Trophoblast cell (in vitro differentiated cells and primary cell): ENCODE measurements around the gene SLC23A3.

Source experiments
- DNase-seq, 2 donors: peaks; one replicate each; pipeline ENCODE4 v3.0.0-alpha.2; 2016
- H2AFZ ChIP-seq: 2 replicates; pipeline ENCODE4 v1.6.1; 2013; ENCODE audit warnings: low read length, moderate library complexity, mild to moderate bottlenecking; ENCODE audit not compliant: insufficient read depth, poor library complexity
- H2AK5ac ChIP-seq: 2 replicates; pipeline ENCODE4 v1.6.1; 2013; ENCODE audit warnings: mild to moderate bottlenecking, low read length
- H2BK120ac ChIP-seq: 2 replicates; pipeline ENCODE4 v1.6.1; 2013; ENCODE audit warnings: low read length, mild to moderate bottlenecking, moderate library complexity; ENCODE audit not compliant: insufficient read depth, poor library complexity
- H2BK12ac ChIP-seq: 2 replicates; pipeline ENCODE4 v1.6.1; 2013; ENCODE audit warnings: mild to moderate bottlenecking, low read length, moderate library complexity
- H2BK5ac ChIP-seq: 2 replicates; pipeline ENCODE4 v1.6.1; 2013; ENCODE audit warnings: low read length, low read depth, moderate library complexity, mild to moderate bottlenecking; ENCODE audit not compliant: poor library complexity
- H3K14ac ChIP-seq: 2 replicates; pipeline ENCODE4 v1.6.1; 2013; ENCODE audit warnings: mild to moderate bottlenecking, low read length
- H3K18ac ChIP-seq: 2 replicates; pipeline ENCODE4 v1.6.1; 2013; ENCODE audit warnings: mild to moderate bottlenecking, low read length
- H3K23ac ChIP-seq: 2 replicates; pipeline ENCODE4 v1.6.1; 2013; ENCODE audit warnings: low read length
- H3K27ac ChIP-seq: 2 replicates; pipeline ENCODE4 v1.5.1; 2013; ENCODE audit warnings: low read depth, mild to moderate bottlenecking, inconsistent platforms, low read length, moderate library complexity
- H3K27me3 ChIP-seq: 2 replicates; pipeline ENCODE4 v1.6.1; 2013; ENCODE audit warnings: inconsistent platforms, mild to moderate bottlenecking, low read length, moderate library complexity; ENCODE audit not compliant: insufficient read depth
- H3K36me3 ChIP-seq, 2 experiments: 1 replicate in 1 of 2; 2 replicates in 1 of 2; pipeline ENCODE4 v1.6.1; 2013; ENCODE audit warnings: low read length in 2 of 2, mild to moderate bottlenecking in 2 of 2, moderate library complexity in 1 of 2; ENCODE audit not compliant: insufficient read depth in 2 of 2, control insufficient read depth in 1 of 2
- H3K4ac ChIP-seq: 2 replicates; pipeline ENCODE4 v1.6.1; 2013; ENCODE audit warnings: low read depth, mild to moderate bottlenecking, low read length, moderate library complexity
- H3K4me1 ChIP-seq, 2 experiments: 1 replicate in 1 of 2; 2 replicates in 1 of 2; pipeline ENCODE4 v1.6.1; 2013; ENCODE audit warnings: low read length in 2 of 2, mild to moderate bottlenecking in 2 of 2, moderate library complexity in 1 of 2; ENCODE audit not compliant: insufficient read depth in 2 of 2, control insufficient read depth in 1 of 2
- H3K4me2 ChIP-seq: 2 replicates; pipeline ENCODE4 v1.6.1; 2013; ENCODE audit warnings: inconsistent platforms, mild to moderate bottlenecking, low read length, moderate library complexity
- H3K4me3 ChIP-seq: 2 replicates; pipeline ENCODE4 v1.5.1; 2013; ENCODE audit warnings: mild to moderate bottlenecking, low read depth, low read length, inconsistent platforms
- H3K79me1 ChIP-seq: one replicate; pipeline ENCODE4 v1.6.1; 2013; ENCODE audit warnings: low read length
- H3K79me2 ChIP-seq: 2 replicates; pipeline ENCODE4 v1.6.1; 2013; ENCODE audit warnings: low read length, mild to moderate bottlenecking; ENCODE audit not compliant: control insufficient read depth, insufficient read depth, poor library complexity
- H3K9ac ChIP-seq: 2 replicates; pipeline ENCODE4 v1.6.1; 2013; ENCODE audit warnings: mild to moderate bottlenecking, low read length
- H3K9me3 ChIP-seq: 2 replicates; pipeline ENCODE4 v1.6.1; 2013; ENCODE audit warnings: low read depth, mild to moderate bottlenecking, control low read depth, inconsistent platforms, low read length; ENCODE audit not compliant: insufficient read depth
- H4K12ac ChIP-seq: 2 replicates; pipeline ENCODE4 v1.6.1; 2013; ENCODE audit warnings: low read depth, mild to moderate bottlenecking, low read length, moderate library complexity
- H4K8ac ChIP-seq: 2 replicates; pipeline ENCODE4 v1.6.1; 2013; ENCODE audit warnings: low read depth, mild to moderate bottlenecking, low read length, moderate library complexity
- H4K91ac ChIP-seq: one replicate; pipeline ENCODE4 v1.6.1; 2013; ENCODE audit warnings: low read depth, mild to moderate bottlenecking, low read length, moderate library complexity
- WGBS: extraction: QIAGEN DNeasy Blood & Tissue Kit; methylation state at CpG from one replicate; pipeline ENCODE4 v1.1.7; 2013; ENCODE audit warnings: missing lambda C conversion rate; ENCODE audit not compliant: insufficient read length, insufficient coverage; ENCODE audit errors: extremely low coverage; 5-methylcytosine and 5-hydroxymethylcytosine counted together

SLC23A3 gene

DNA sequence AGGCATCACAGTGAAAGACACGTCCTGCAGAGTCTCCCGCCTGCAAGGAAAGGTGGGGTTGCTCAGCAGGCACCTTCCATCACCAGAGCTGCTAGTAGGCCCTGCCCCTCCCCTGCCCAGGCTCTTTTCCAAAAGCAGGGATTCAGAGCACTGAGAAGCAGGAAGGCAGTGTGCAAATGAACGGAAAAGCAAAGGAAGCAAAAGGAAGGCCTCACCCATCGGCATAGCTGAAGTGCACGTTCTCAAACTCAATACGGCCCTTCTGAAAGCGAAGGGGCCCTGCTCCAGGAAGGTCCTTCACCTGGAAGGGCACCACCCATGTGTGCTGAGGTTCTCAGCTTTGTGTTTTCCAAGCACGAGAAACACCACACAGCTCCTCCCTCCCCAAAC is 43.2 kb upstream of the SLC23A3 start:
- Histone ChIP-seq H2BK120ac (no peak overlapping the region), H2BK5ac (no peak overlapping the region), H3K4me1 (peaks cover 2 to 5% of the 10 kb centered on the region in 2 experiments), H3K4me2 (no peak overlapping the region), H2BK12ac (no peak overlapping the region), H3K9ac (no peak overlapping the region), H3K27me3 (no peaks in the 10 kb centered on the region), H3K23ac (no peak overlapping the region), H4K8ac (no peak overlapping the region), H3K36me3 (peaks cover 58 to 65% of the 10 kb centered on the region in 2 experiments), H4K12ac (no peak overlapping the region), H3K4me3 (no peak overlapping the region), H2AK5ac (no peak overlapping the region), H3K14ac (no peak overlapping the region), H3K9me3 (no peaks in the 10 kb centered on the region), H3K79me1 (peaks cover 2% of the 10 kb centered on the region), H4K91ac (no peak overlapping the region), H3K27ac (no peak overlapping the region), H3K18ac (no peak overlapping the region), H3K79me2 (peaks cover 1% of the 10 kb centered on the region), H3K4ac (no peak overlapping the region), H2AFZ (no peak overlapping the region)
- DNase-seq, result no peak
- no CpG with 5 or more reads among the region's 8 CpGs for WGBS

DNA sequence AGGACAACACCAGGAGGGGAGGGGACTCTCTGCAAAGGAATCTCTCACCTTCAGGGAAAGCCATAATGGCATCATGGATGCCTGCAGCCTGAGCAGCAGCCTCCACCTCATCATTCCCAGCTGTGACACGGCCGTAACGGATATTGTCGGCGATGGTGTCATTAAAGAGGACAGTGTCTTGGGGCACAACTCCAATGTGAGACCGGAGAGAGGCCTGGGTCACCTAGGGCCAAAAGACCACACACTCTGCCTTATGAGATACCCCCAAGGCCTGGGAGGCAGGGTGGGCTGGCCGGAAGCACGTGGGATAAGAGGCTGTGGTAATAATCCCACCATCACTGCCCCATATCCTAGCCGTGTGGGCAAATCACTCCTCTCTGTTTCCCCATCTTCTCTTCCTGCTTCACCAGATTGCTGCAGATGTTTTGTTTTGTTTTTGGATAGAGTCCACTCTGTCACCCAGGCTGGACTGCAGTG is 41.1 kb upstream of the SLC23A3 start:
- Histone ChIP-seq H3K79me1 (peaks cover 5% of the 10 kb centered on the region), H2BK5ac (no peak overlapping the region), H3K18ac (no peak overlapping the region), H3K9me3 (no peaks in the 10 kb centered on the region), H2AFZ (no peak overlapping the region), H2BK12ac (no peak overlapping the region), H3K4ac (no peak overlapping the region), H3K9ac (no peak overlapping the region), H3K79me2 (peaks cover 5% of the 10 kb centered on the region), H3K14ac (no peak overlapping the region), H3K4me3 (no peak overlapping the region), H4K12ac (no peak overlapping the region), H2AK5ac (no peak overlapping the region), H3K27ac (no peak overlapping the region), H3K4me2 (no peak overlapping the region), H3K27me3 (no peaks in the 10 kb centered on the region), H3K36me3 (peaks cover 58 to 63% of the 10 kb centered on the region in 2 experiments), H4K91ac (no peak overlapping the region), H2BK120ac (no peak overlapping the region), H3K23ac (no peak overlapping the region), H3K4me1 (peaks cover 2 to 4% of the 10 kb centered on the region in 2 experiments), H4K8ac (no peak overlapping the region)
- no peak for DNase-seq
- no CpG with 5 or more reads among the region's 9 CpGs for WGBS

DNA sequence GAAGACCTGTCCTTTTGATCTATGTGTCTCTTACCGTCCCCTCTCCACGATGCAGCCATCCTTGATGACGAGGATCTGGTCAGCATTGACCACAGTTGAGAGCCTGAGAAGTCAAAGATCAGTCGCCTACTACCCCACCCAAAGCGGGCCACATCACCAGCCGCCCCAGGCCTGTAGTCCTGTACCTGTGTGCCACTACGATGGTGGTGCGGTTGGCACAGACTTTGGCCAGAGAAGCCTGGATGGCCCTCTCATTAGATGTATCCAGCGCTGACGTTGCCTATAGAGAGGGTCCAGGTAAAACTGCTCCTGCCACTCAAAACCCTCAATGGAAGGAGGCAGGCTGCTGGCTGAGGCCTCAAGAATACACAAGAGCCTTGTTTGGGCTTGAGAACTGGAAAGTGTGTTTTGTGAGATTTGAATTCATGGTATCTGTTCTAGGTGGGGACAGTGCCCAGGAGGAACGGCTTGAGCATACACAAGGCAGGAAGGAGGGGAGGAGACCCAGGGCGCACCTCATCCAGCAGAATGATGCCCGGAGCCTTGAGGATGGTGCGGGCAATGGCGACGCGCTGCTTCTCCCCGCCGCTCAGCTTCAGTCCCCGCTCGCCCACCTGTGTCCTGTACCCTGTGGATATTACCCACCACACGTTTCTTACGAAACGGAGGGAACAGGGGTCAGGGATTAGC is 40.5 kb upstream of the SLC23A3 start:
- Histone ChIP-seq H4K8ac (no peak overlapping the region), H3K9me3 (no peaks in the 10 kb centered on the region), H3K79me2 (peaks cover 5% of the 10 kb centered on the region)

DNA sequence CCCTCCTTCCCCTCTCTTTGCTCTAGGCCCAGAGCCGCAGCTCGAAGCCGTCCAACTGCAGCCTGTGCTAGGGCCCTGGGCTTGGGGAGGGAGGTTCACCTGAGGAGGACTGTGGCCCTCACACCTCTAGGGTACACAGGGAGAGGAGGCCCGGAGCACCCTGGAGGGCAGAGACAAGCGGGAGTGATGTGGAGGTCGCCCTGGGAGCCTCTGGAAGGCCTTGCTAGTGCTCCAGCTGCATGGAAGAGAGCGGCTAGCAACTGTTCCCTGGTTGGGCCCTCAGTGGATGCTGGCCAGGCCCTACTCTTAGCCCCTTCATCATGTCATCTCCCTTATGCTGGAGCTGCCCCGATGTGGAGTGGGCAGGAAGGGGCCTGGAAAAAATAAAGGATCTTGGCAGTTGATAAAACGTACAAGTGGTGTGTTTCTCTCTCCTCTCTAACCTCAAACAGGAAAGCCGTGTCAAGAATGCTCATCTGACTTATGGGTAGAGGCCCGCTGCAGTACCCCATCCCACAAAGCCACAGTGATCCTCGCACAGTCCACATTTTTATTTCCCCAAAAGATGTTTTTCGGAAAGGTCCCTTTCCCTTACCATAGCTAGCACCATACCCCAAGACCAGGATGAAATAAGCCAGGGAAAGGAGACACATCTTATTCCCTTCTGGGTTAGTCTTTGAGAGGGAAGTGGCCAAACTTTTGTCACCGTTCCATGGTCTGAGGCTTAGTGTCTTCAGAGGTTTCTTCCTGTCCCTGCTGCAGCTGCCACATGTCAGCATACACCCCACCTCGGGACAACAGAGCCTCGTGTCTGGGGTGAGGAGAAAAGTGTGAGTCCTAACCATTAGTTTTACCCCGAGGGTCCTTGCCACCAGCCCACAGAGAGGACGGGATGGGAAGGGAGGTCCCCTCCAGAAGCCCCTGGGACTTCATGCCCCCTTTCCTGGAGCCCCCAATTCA is 39.7 kb upstream of the SLC23A3 start:
- H2BK5ac ChIP-seq, result no peak overlapping the region
- no peak overlapping the region for H3K23ac ChIP-seq
- no peak overlapping the region for H2BK12ac ChIP-seq
- H4K91ac ChIP-seq, result no peak overlapping the region
- no peak overlapping the region for H2BK120ac ChIP-seq
- no peak overlapping the region for H3K4me2 ChIP-seq
- peaks cover 2 to 4% of the 10 kb centered on the region in 2 experiments for H3K4me1 ChIP-seq
- no peaks in the 10 kb centered on the region for H3K27me3 ChIP-seq
- H3K36me3 ChIP-seq, result peaks cover 52 to 58% of the 10 kb centered on the region in 2 experiments
- H3K9me3 ChIP-seq, result no peaks in the 10 kb centered on the region
- no peak overlapping the region for H4K12ac ChIP-seq
- no peak overlapping the region for H3K27ac ChIP-seq
- H3K14ac ChIP-seq, result no peak overlapping the region
- no peak overlapping the region for H3K4me3 ChIP-seq
- H3K4ac ChIP-seq, result no peak overlapping the region
- H3K9ac ChIP-seq, result no peak overlapping the region
- peaks cover 5% of the 10 kb centered on the region for H3K79me2 ChIP-seq
- no peak overlapping the region for H3K18ac ChIP-seq
- no peak overlapping the region for H2AK5ac ChIP-seq
- H2AFZ ChIP-seq, result no peak overlapping the region
- no peak overlapping the region for H4K8ac ChIP-seq
- WGBS, result no CpG with 5 or more reads among the region's 18 CpGs
- no peak for DNase-seq
- peaks cover 5% of the 10 kb centered on the region for H3K79me1 ChIP-seq

More for the DNA sequence above, 40.5 kb upstream of the SLC23A3 start:
- no peak for DNase-seq
- no CpG with 5 or more reads among the region's 24 CpGs for WGBS
- no peaks in the 10 kb centered on the region for H3K27me3 ChIP-seq
- H4K91ac ChIP-seq, result no peak overlapping the region
- H3K27ac ChIP-seq, result no peak overlapping the region
- no peak overlapping the region for H3K4ac ChIP-seq
- no peak overlapping the region for H3K14ac ChIP-seq
- H3K79me1 ChIP-seq, result peaks cover 5% of the 10 kb centered on the region
- H2BK120ac ChIP-seq, result no peak overlapping the region
- no peak overlapping the region for H3K4me3 ChIP-seq
- H3K23ac ChIP-seq, result no peak overlapping the region
- no peak overlapping the region for H3K18ac ChIP-seq
- peaks cover 2 to 4% of the 10 kb centered on the region in 2 experiments for H3K4me1 ChIP-seq
- H3K9ac ChIP-seq, result no peak overlapping the region
- H2BK12ac ChIP-seq, result no peak overlapping the region
- peaks cover 56 to 63% of the 10 kb centered on the region in 2 experiments for H3K36me3 ChIP-seq
- no peak overlapping the region for H2AFZ ChIP-seq
- H2BK5ac ChIP-seq, result no peak overlapping the region
- H4K12ac ChIP-seq, result no peak overlapping the region
- no peak overlapping the region for H2AK5ac ChIP-seq
- H3K4me2 ChIP-seq, result no peak overlapping the region
